B cell (primary cell): ENCODE results near the gene DDX39B. TPM values are rescaled to one million over a fixed set of nuclear protein-coding genes. Genes with fewer than 3 reads are reported as not detected.

Experiments
- ATAC-seq: fragments of 200-7000 bp; cut with Tn5 transposase; one replicate; pipeline ENCODE4 v1.10.0; 2021; ENCODE audit warnings: low read depth, mild to moderate bottlenecking, moderate number of reproducible peaks, moderate library complexity
- CTCF ChIA-PET: fragments of 350-600 bp; sonication (Branson Sonifier 250); formaldehyde crosslinking; loops from one replicate; lab custom pipeline; 2021; ENCODE audit warnings: antibody characterized with exemption, inconsistent platforms; lab: Charles Lee
- POLR2A ChIA-PET: fragments of 350-600 bp; sonication (Branson Sonifier 250); formaldehyde crosslinking; loops from one replicate; lab custom pipeline; 2021; ENCODE audit warnings: antibody characterized with exemption; lab: Charles Lee
- DNase-seq: peaks from one replicate; pipeline ENCODE4 v3.0.0; 2013
- H2AFZ ChIP-seq: 2 replicates; pipeline ENCODE4 v1.6.1; 2012; ENCODE audit warnings: mild to moderate bottlenecking, low read depth, low read length; ENCODE audit not compliant: insufficient read depth, poor library complexity, severe bottlenecking
- H3K27ac ChIP-seq, 2 donors: 1 replicate in 1 of 2; 2 replicates in 1 of 2; pipeline ENCODE4 v1.5.1; 2012 to 2013; ENCODE audit warnings: low read length in 2 of 2, mild to moderate bottlenecking in 2 of 2, moderate library complexity in 1 of 2
- H3K27me3 ChIP-seq, 4 experiments: fragments of 200-600 bp in 1 of 4; sonication (generic) in 1 of 4; replicated peaks in 1 of 4; 1 replicate in 2 of 4; 2 replicates in 2 of 4; pipeline versions ENCODE4 v1.6.1 to v1.7.0; 2013 to 2016; ENCODE audit warnings: low read length in 3 of 4, mild to moderate bottlenecking in 2 of 4, mixed read lengths in 1 of 4, moderate library complexity in 1 of 4; ENCODE audit not compliant: insufficient read depth in 4 of 4, control insufficient read depth in 3 of 4; ENCODE audit errors: control extremely low read depth in 1 of 4
- H3K36me3 ChIP-seq, 2 experiments: replicated peaks in 1 of 2; 1 replicate in 1 of 2; 2 replicates in 1 of 2; pipeline versions ENCODE4 v1.6.1 to v1.7.1; 2013; ENCODE audit warnings: low read length in 1 of 2; ENCODE audit not compliant: insufficient read depth in 2 of 2, control insufficient read depth in 1 of 2; ENCODE audit errors: control extremely low read depth in 1 of 2, extremely low read depth in 1 of 2
- H3K4me1 ChIP-seq, 2 donors: fragments of 200-600 bp in 1 of 2; sonication (generic) in 1 of 2; 1 replicate in 1 of 2; 2 replicates in 1 of 2; pipeline versions ENCODE4 v1.5.1 to v1.6.1; 2013 to 2017; ENCODE audit warnings: low read length in 2 of 2; ENCODE audit not compliant: control insufficient read depth in 2 of 2, insufficient read depth in 2 of 2
- H3K4me2 ChIP-seq: replicated peaks from 2 replicates; pipeline ENCODE3; 2012; ENCODE audit warnings: mild to moderate bottlenecking, low read depth, low read length; ENCODE audit not compliant: poor library complexity, severe bottlenecking
- H3K4me3 ChIP-seq, 5 experiments: fragments of 200-600 bp in 1 of 5; sonication (generic) in 1 of 5; 1 replicate in 3 of 5; 2 replicates in 2 of 5; pipeline versions ENCODE4 v1.5.1 to v1.7.0; 2011 to 2016; ENCODE audit warnings: low read length in 4 of 5, mild to moderate bottlenecking in 4 of 5, low read depth in 2 of 5, control low read depth in 1 of 5, moderate library complexity in 1 of 5; ENCODE audit not compliant: insufficient read depth in 1 of 5; ENCODE audit errors: control extremely low read depth in 1 of 5, extremely low read depth in 1 of 5
- H3K79me2 ChIP-seq: fragments of 200-600 bp; sonication (generic); one replicate; pipeline ENCODE4 v1.6.0; 2016; ENCODE audit warnings: low read length; ENCODE audit not compliant: control insufficient read depth, insufficient read depth
- H3K9ac ChIP-seq: fragments of 200-600 bp; sonication (generic); 2 replicates; pipeline ENCODE4 v1.6.1; 2017; ENCODE audit warnings: mild to moderate bottlenecking, low read length, moderate library complexity
- H3K9me3 ChIP-seq, 3 donors: one replicate each; pipeline versions ENCODE4 v1.6.1 to v1.7.1; 2013; ENCODE audit warnings: low read length in 2 of 3; ENCODE audit not compliant: control insufficient read depth in 2 of 3, insufficient read depth in 1 of 3; ENCODE audit errors: control extremely low read depth in 1 of 3
- H4K20me1 ChIP-seq: 2 replicates; pipeline ENCODE4 v1.6.0; 2012; ENCODE audit warnings: mild to moderate bottlenecking, low read length; ENCODE audit not compliant: insufficient read depth, control insufficient read depth, poor library complexity, severe bottlenecking
- H3K27ac Mint-ChIP-seq: one replicate; pipeline ENCODE4 v1.8.0; 2021; ENCODE audit warnings: mixed read lengths
- H3K27me3 Mint-ChIP-seq: one replicate; pipeline ENCODE4 v1.8.0; 2021; ENCODE audit warnings: mixed read lengths
- H3K4me1 Mint-ChIP-seq: one replicate; pipeline ENCODE4 v1.8.0; 2021; ENCODE audit warnings: mixed read lengths
- H3K4me3 Mint-ChIP-seq: one replicate; pipeline ENCODE4 v1.8.0; 2021; ENCODE audit warnings: mixed read lengths
- H3K9me3 Mint-ChIP-seq: one replicate; pipeline ENCODE4 v1.8.0; 2022; ENCODE audit warnings: mixed read lengths; ENCODE audit not compliant: insufficient read depth
- CTCF ChIP-seq: fragments of 200-600 bp; IDR thresholded peaks from one replicate; pipeline ENCODE4 v1.8.0; 2022; ENCODE audit warnings: antibody characterized with exemption, mild to moderate bottlenecking
- EZH2 ChIP-seq: IDR thresholded peaks from 2 replicates; pipeline ENCODE4 v1.6.1; 2012; ENCODE audit warnings: borderline replicate concordance, low read depth, mild to moderate bottlenecking, moderate library complexity, low read length; ENCODE audit not compliant: insufficient read depth, poor library complexity, severe bottlenecking
- WGBS: methylation state at CpG from one replicate; pipeline ENCODE4 v1.1.5; 2013; ENCODE audit warnings: missing lambda C conversion rate; ENCODE audit not compliant: insufficient coverage; 5-methylcytosine and 5-hydroxymethylcytosine counted together
- intact Hi-C: fragments of 100-400 bp; cut with micrococcal nuclease; formaldehyde crosslinking; loops from one replicate; pipeline ENCODE4 v1.10.0; 2022
- polyA plus RNA-seq: library from polyadenylated mRNA; depleted of rRNA; stranded (reverse); fragments of >200 nt; gene quantifications from 2 replicates; pipeline ENCODE4 v1.2.3, GENCODE V29; 2012
- total RNA-seq, 2 donors: library from RNA; stranded (reverse); fragments of 120-200 nt in 1 of 2; gene quantifications; 1 replicate in 1 of 2; 2 replicates in 1 of 2; pipeline versions ENCODE4 v1.2.3 to v1.2.4, GENCODE V29; 2013 to 2022

Gene DDX39B
- total and polyA plus RNA-seq, 2 donors (not counting 1 experiment from before 2014, with no cell fraction given): 576 to 838 TPM

- no peak for ATAC-seq
- ChIA-PET POLR2A (interaction anchor here (0.7 to 2.4 kb wide), 2 partner anchors 43 to 84 kb away, joined by 3 to 10 read pairs; partner anchors contain the start of gene DDX39B), CTCF (no interaction called here)
- DNase-seq: no peak
- Histone ChIP-seq H3K27me3 (no peaks in the 10 kb centered on the region), H3K9ac (no peak overlapping the region), H3K4me2 (peak overlapping the region; percentile 93), H4K20me1 (peaks cover 49% of the 10 kb centered on the region), H3K4me1 (peaks cover 33 to 37% of the 10 kb centered on the region in 2 donors), H3K79me2 (peaks cover 93% of the 10 kb centered on the region), H3K27ac (peak overlapping the region in 1 of 2 donors; percentile 86), H3K36me3 (no peaks in the 10 kb centered on the region), H3K4me3 (peak overlapping the region in 2 of 5 experiments; percentile 35 to 64), H2AFZ (no peak overlapping the region), H3K9me3 (no peaks in the 10 kb centered on the region)
- Mint-ChIP-seq H3K27ac (peak overlapping the region; percentile 64), H3K4me1 (peaks cover 67% of the 10 kb centered on the region), H3K4me3 (peak overlapping the region; percentile 83), H3K9me3 (no peaks in the 10 kb centered on the region), H3K27me3 (no peaks in the 10 kb centered on the region)
- WGBS: 53% methylated on average over 20 of the region's 21 CpGs
- intact Hi-C loops: loop anchor here (1.0 to 10.0 kb wide), 3 partner anchors 43 to 696 kb away; partner anchors contain the start of genes GPSM3, NEU1 and PBX2
- TF ChIP-seq CTCF (no peak), EZH2 (no peak)
Observed at GRCh38 chr6:31498748-31499147, 43.1 kb downstream of the DDX39B start.
